CD4-positive, alpha-beta T cell (primary cell): Measurements from ENCODE around the gene AIFM3. TPM values are rescaled to one million over a fixed set of nuclear protein-coding genes. Genes with fewer than 3 reads are reported as not detected.
A peak's percentile ranks its signal among the peaks of the same experiment; 100 is the strongest.
"Not testable (repeated sequence)": the region's sequence is repeated elsewhere in the genome, so short reads cannot be mapped to it uniquely, and the experiment has no call there.

Source experiments
- ATAC-seq: fragments of 200-7000 bp; cut with Tn5 transposase; one replicate; pipeline ENCODE4 v1.10.0; 2022; ENCODE audit warnings: mild to moderate bottlenecking; ENCODE audit not compliant: poor library complexity
- CTCF ChIA-PET: fragments of 350-600 bp; sonication (Branson Sonifier 250); formaldehyde crosslinking; loops from one replicate; lab custom pipeline; 2021; ENCODE audit warnings: antibody characterized with exemption, inconsistent platforms; lab: Charles Lee
- POLR2A ChIA-PET: fragments of 350-600 bp; sonication (Branson Sonifier 250); formaldehyde crosslinking; loops from one replicate; lab custom pipeline; 2021; ENCODE audit warnings: antibody characterized with exemption, inconsistent platforms; lab: Charles Lee
- DNase-seq, 14 experiments: peaks; one replicate each; pipeline ENCODE4 v3.0.0-alpha.2; 2013 to 2020; ENCODE audit warnings: mixed read lengths in 2 of 14
- H3K27ac ChIP-seq, 2 donors: one replicate each; pipeline versions ENCODE4 v1.5.1 to v1.7.0; 2013; ENCODE audit warnings: low read length in 2 of 2, low read depth in 1 of 2, mild to moderate bottlenecking in 1 of 2
- H3K27me3 ChIP-seq, 2 experiments: 1 replicate in 1 of 2; 2 replicates in 1 of 2; pipeline versions ENCODE4 v1.6.1 to v1.7.0; 2013; ENCODE audit warnings: low read length in 2 of 2, control low read depth in 1 of 2, mild to moderate bottlenecking in 1 of 2, moderate library complexity in 1 of 2; ENCODE audit not compliant: insufficient read depth in 2 of 2, control insufficient read depth in 1 of 2
- H3K36me3 ChIP-seq: one replicate; pipeline ENCODE4 v1.6.1; 2013; ENCODE audit warnings: low read length, control low read depth; ENCODE audit not compliant: insufficient read depth
- H3K4me1 ChIP-seq: one replicate; pipeline ENCODE4 v1.6.1; 2013; ENCODE audit warnings: low read length, control low read depth; ENCODE audit not compliant: insufficient read depth
- H3K4me3 ChIP-seq: one replicate; pipeline ENCODE4 v1.5.1; 2013; ENCODE audit warnings: mild to moderate bottlenecking, low read length, moderate library complexity
- H3K9me3 ChIP-seq, 2 experiments: 1 replicate in 1 of 2; 2 replicates in 1 of 2; pipeline versions ENCODE4 v1.6.1 to v1.7.0; 2013; ENCODE audit warnings: low read length in 2 of 2, mild to moderate bottlenecking in 2 of 2, control low read depth in 1 of 2, moderate library complexity in 1 of 2; ENCODE audit not compliant: control insufficient read depth in 1 of 2, insufficient read depth in 1 of 2
- H3K27ac Mint-ChIP-seq: one replicate; pipeline ENCODE4 v1.8.0; 2020; ENCODE audit warnings: mixed read lengths
- H3K27me3 Mint-ChIP-seq: one replicate; pipeline ENCODE4 v1.8.0; 2021; ENCODE audit warnings: mixed read lengths
- H3K36me3 Mint-ChIP-seq: one replicate; pipeline ENCODE4 v1.8.0; 2021; ENCODE audit warnings: low read depth, mixed read lengths
- H3K4me1 Mint-ChIP-seq: one replicate; pipeline ENCODE4 v1.8.0; 2021; ENCODE audit warnings: low read depth, mixed read lengths
- H3K4me3 Mint-ChIP-seq: one replicate; pipeline ENCODE4 v1.8.0; 2020; ENCODE audit warnings: mild to moderate bottlenecking, mixed read lengths
- H3K9me3 Mint-ChIP-seq: one replicate; pipeline ENCODE4 v1.8.0; 2020; ENCODE audit warnings: mixed read lengths
- CTCF ChIP-seq: fragments of 200-600 bp; IDR thresholded peaks from one replicate; pipeline ENCODE4 v1.8.0; 2022; ENCODE audit warnings: antibody characterized with exemption, mild to moderate bottlenecking
- intact Hi-C, 2 experiments: fragments of 100-400 bp; cut with DNase I in 1 of 2; cut with micrococcal nuclease in 1 of 2; formaldehyde crosslinking; loops; one replicate each; pipeline versions ENCODE4 v1.15.1 to v1.9.0; 2023 to 2025; cut with DNase I, micrococcal nuclease
- total RNA-seq, 174 experiments: library from RNA in 2 of 174; stranded (reverse) in 2 of 174; gene quantifications; one replicate each; pipeline ENCODE4 v1.2.3 and lab custom pipeline; 2021 to 2026

Gene AIFM3
- total RNA-seq, 2 experiments from 2014 or later = 0.34 to 0.41 TPM

DNA sequence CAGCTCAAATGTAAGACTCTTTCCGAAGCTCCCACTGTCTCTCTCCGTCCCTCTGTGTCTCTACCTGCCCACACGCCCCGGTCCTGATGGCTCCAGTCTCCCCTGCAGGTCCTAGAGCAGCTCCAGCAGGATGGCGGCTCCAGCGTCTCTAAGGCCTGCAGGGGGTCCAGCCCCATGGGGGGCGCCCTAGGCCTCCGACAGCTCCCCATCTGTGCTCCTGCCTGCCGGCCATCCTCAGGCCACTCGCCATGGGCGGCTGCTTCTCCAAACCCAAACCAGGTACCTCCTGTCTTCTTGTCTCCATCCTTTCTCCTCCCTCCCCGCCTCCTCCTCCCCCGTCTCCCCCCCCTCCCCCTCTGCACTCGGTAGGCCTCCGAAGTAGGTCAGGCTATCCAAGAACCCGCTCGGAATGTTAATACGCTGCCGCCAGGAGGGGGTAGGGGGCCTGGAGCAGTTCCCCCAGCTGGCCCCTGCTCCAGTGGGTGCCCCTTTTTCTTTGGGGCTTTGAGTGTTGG is 699 bp downstream of the AIFM3 start:
- CTCF ChIA-PET = no interaction called here
- H3K4me3 ChIP-seq = no peak overlapping the region
- no peak overlapping the region for H3K27ac Mint-ChIP-seq

GRCh38 chr22:20968281-20968977 is 1.4 kb downstream of the AIFM3 start:
- ChIA-PET CTCF (no interaction called here), POLR2A (no interaction called here)
- no peak for TF ChIP-seq CTCF
- Mint-ChIP-seq H3K27me3 (peaks cover 5% of the 10 kb centered on the region), H3K9me3 (no peaks in the 10 kb centered on the region), H3K27ac (no peak overlapping the region), H3K4me1 (peaks cover 5% of the 10 kb centered on the region), H3K4me3 (no peak overlapping the region), H3K36me3 (no peaks in the 10 kb centered on the region)
- Histone ChIP-seq H3K27me3 (peaks cover 2 to 8% of the 10 kb centered on the region in 2 experiments), H3K36me3 (no peaks in the 10 kb centered on the region), H3K4me3 (no peak overlapping the region), H3K27ac (no peak overlapping the region), H3K9me3 (no peaks in the 10 kb centered on the region), H3K4me1 (peaks cover 20% of the 10 kb centered on the region)
- intact Hi-C loops = no loop called here
- no peak for ATAC-seq
- peak in 2 of 14 experiments; percentile 31 to 40 for DNase-seq

More for the DNA sequence above, 699 bp downstream of the AIFM3 start:
- Mint-ChIP-seq H3K36me3 (no peaks in the 10 kb centered on the region), H3K4me1 (peaks cover 5% of the 10 kb centered on the region), H3K9me3 (no peaks in the 10 kb centered on the region), H3K4me3 (no peak overlapping the region), H3K27me3 (peaks cover 11% of the 10 kb centered on the region)
- H3K9me3 ChIP-seq = no peaks in the 10 kb centered on the region
- peaks cover 2 to 8% of the 10 kb centered on the region in 2 experiments for H3K27me3 ChIP-seq
- DNase-seq (peak in 1 of 14 experiments; percentile 13), ATAC-seq (no peak)
- H3K27ac ChIP-seq = no peak overlapping the region
- no peak for TF ChIP-seq CTCF
- POLR2A ChIA-PET = no interaction called here
- intact Hi-C loops = no loop called here
- no peaks in the 10 kb centered on the region for H3K36me3 ChIP-seq
- H3K4me1 ChIP-seq = peaks cover 20% of the 10 kb centered on the region

DNA sequence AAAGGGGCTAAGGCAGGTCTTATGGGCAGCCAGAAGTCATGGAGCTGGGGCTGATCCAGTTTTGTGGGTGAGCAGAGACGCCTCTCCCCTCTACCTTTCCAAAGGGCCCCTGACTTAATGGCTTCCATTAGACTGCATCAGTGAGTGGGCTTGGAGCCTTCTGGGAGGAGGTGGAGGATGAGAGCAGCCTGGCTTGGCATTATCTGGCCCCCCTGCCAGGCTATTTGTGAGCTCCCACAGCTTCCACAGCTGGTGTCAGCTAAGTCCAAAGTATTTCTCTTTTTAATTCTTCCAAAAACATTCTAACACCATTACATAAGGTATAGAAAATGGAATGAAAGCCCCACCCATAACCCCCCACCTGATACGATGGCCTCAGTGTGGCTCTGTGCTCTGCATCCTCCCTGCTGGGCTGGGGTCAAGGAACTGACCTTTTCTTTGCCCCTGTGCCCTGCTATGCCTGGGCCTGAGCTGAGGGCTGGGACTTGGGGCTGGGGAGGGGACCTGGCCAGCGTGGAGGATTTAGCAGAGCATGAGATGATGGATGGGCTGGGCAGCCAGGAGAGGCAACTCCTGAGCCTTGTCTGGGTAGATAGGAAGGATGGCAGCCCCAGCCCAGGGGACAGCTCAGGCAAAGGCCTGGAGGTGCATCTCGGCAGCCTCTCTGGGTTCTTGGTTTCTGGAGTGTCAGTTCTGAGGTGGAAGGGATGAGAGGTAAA is 4.0 kb downstream of the AIFM3 start:
- ATAC-seq (no peak), DNase-seq (no peak)
- no peaks in the 10 kb centered on the region for H3K9me3 ChIP-seq
- no peaks in the 10 kb centered on the region for H3K4me1 ChIP-seq
- H3K36me3 Mint-ChIP-seq = no peaks in the 10 kb centered on the region
- H3K27ac Mint-ChIP-seq = no peak overlapping the region
- H3K4me3 Mint-ChIP-seq = no peak overlapping the region
- intact Hi-C loops = loop anchor here in 1 of 2 experiments (10.0 kb wide), 1 partner anchor 134 kb away; no protein-coding TSS in a partner anchor
- H3K4me3 ChIP-seq = no peak overlapping the region
- no peaks in the 10 kb centered on the region for H3K9me3 Mint-ChIP-seq
- CTCF ChIA-PET = no interaction called here
- H3K27me3 Mint-ChIP-seq = no peaks in the 10 kb centered on the region
- H3K36me3 ChIP-seq = no peaks in the 10 kb centered on the region
- no peaks in the 10 kb centered on the region for H3K4me1 Mint-ChIP-seq
- H3K27me3 ChIP-seq = no peaks in the 10 kb centered on the region
- no peak overlapping the region for H3K27ac ChIP-seq
- POLR2A ChIA-PET = no interaction called here
- no peak for TF ChIP-seq CTCF

DNA sequence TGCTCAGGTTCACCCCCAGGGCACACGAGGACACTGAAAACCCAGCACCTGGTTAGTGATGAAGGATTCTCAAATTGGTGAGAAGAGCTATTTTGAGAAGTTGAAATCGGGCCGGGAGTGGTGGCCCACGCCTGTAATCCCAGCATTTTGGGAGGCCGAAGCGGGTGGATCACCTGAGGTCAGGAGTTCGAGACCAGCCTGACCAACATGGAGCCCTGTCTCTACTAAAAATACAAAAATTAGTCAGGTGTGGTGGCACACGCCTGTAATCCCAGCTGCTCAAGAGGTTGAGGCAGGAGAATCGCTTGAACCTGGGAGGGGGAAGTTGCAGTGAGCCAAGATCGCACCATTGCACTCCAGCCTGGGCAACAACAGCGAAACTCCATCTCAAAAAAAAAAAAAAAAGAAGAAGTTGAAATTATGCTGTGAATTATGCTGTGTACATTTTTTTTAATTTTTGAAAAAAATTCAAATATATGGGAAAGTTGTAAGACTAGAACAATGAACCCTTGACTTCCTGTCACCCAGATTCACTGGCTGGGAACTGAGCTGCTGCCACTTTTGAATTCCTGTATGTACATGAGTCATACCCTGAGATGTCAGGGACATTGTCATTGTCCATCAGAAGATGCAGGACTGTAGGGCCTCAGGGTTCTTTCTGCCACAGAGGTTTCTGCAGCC is 5.1 kb downstream of the AIFM3 start:
- intact Hi-C loops = loop anchor here in 1 of 2 experiments (10.0 kb wide), 1 partner anchor 133 kb away; no protein-coding TSS in a partner anchor
- H3K4me1 ChIP-seq, ATAC-seq, CTCF ChIA-PET, H3K27me3 ChIP-seq, H3K27me3 Mint-ChIP-seq, H3K9me3 ChIP-seq, H3K4me3 Mint-ChIP-seq, H3K4me3 ChIP-seq, H3K9me3 Mint-ChIP-seq, H3K27ac ChIP-seq, H3K4me1 Mint-ChIP-seq, H3K27ac Mint-ChIP-seq, H3K36me3 ChIP-seq, POLR2A ChIA-PET, H3K36me3 Mint-ChIP-seq: not testable (repeated sequence)
- DNase-seq = peak in 2 of 14 experiments; percentile 42 to 47
